ENCODE measurements around the gene RILPL2.

DNA sequence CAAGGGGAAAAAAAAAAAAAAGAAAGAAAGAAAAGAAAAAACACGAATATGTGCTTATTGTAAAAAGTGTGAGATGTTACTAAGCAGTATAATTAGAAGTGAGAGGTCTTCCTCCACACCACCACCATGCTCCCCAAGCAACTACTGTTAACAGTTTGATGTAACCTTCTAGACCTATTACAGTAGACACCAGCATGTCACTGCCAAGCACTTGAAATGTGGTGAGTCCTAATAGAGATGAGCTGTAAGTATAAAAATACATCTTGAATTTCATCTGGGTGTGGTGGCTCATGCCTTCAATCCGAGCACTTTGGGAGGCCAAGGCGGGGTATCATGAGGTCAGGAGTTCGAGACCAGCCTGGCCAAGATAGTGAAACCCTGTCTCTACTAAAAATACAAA lies 13.4 kb upstream of the RILPL2 start:
- TF ChIP-seq, protein P1, sequence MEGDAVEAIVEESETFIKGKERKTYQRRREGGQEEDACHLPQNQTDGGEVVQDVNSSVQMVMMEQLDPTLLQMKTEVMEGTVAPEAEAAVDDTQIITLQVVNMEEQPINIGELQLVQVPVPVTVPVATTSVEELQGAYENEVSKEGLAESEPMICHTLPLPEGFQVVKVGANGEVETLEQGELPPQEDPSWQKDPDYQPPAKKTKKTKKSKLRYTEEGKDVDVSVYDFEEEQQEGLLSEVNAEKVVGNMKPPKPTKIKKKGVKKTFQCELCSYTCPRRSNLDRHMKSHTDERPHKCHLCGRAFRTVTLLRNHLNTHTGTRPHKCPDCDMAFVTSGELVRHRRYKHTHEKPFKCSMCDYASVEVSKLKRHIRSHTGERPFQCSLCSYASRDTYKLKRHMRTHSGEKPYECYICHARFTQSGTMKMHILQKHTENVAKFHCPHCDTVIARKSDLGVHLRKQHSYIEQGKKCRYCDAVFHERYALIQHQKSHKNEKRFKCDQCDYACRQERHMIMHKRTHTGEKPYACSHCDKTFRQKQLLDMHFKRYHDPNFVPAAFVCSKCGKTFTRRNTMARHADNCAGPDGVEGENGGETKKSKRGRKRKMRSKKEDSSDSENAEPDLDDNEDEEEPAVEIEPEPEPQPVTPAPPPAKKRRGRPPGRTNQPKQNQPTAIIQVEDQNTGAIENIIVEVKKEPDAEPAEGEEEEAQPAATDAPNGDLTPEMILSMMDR (IDR thresholded peaks at IDR 0.05; ENCODE audit: low read depth, low read length): no peak
- no peak for TF ChIP-seq POLR2A (IDR thresholded peaks at IDR 0.05; ENCODE audit: extremely low read depth, insufficient read length)
- no peak for TF ChIP-seq MYC (IDR thresholded peaks at IDR 0.05; ENCODE audit: low read depth, low read length)

All from NB4 (cell line).